HG03097 (cell line): ENCODE data around the gene PDIA2.

ENCODE experiments used
- ATAC-seq: cut with Tn5 transposase; IDR thresholded peaks from one replicate; pipeline ENCODE4 v1.9.1; 2021; ENCODE audit not compliant: unreplicated experiment, low FRiP score

The PDIA2 gene

DNA sequence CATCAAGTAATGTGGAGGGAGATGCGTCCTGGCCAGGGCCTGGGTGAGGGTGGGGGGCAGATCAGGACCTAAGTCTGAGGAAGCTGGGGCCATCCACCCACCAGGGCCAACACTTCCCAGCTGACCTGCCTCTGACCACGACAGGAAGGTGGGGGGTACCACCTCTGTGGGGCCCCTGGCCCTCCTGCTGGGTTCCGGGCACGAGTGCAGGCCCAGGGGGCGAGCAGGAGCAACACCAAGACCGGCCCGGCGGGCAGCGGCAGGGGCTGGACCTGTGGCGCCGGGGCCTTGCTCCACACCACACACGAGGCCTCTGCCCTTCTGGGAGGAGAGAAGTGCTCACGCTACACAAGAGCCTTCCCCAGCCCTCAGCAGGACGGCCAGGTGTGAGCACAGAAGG is 13.3 kb downstream of the PDIA2 start:
- no peak for ATAC-seq

DNA sequence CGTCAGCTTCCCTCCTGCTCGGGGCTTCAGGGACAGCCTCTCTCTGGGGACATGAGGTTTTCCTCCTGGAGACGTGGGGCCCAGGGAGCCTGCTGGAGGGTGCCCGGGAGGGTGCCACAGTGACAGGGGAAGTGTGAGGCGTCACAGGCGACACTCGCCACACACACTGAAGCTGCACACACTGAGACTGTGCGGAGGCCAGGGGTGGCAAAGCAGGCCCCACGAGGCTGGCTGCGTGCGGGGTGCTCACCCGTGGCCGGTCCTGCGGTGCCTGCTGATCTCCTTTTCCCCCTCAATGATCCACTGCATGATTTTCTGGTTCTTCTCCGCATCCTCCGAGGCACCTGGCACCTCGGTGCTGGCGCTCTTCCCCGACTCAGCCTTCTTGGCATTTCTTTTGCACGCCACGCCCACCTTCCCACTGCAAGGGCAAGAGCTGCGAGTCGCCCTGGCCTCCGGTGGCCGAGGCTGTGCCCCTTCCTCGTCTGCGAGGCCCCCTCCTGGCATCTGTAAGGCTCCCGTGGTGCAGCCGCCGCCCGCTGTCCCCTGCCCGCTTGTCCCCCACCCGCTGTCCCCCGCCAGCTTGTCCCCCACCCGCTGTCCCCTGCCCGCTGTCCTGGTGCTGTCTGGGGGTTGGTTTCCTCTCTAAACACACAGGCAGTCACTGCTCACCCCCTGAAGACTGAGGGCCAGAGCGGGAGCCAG is 14.0 kb downstream of the PDIA2 start:
- no peak for ATAC-seq

DNA sequence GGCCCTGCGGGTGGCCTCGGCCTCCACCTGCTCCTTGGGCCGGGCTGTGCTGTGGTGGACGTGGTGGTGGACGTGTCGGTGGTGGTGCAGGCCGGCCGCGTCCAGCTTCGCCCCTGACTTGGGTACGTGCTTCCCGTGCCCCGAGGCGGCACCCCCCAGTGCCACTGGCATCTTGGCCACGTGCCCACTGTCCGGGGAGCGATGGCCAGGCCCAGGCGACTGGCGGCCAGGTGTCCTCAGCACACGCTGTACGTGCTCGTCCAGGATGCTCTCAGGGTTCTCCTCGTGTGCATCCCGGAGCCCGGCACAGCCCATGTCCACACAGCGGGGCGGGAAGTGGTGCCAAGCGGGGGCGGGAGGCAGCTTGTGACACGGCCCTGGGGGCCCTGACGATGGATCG is 14.9 kb downstream of the PDIA2 start:
- no peak for ATAC-seq

DNA sequence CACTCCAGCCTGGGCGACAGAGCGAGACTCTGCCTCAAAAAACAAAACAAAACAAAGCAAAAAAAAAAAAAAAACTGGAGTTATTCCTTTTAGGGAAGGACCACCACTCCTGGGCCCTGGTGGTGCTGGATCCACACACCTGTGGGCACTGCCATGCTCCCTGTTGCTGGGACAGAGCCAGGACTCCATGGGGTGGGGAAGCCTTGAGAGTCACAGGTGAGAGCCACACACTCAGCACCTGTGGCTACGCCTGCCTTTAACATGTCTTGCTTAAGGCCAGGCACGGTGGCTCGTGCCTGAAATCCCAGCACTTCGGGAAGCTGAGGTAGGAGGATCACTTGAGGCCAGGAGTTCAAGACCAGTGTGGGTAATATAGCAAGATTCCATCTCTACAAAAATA is 18.3 kb downstream of the PDIA2 start:
- ATAC-seq: no peak

DNA sequence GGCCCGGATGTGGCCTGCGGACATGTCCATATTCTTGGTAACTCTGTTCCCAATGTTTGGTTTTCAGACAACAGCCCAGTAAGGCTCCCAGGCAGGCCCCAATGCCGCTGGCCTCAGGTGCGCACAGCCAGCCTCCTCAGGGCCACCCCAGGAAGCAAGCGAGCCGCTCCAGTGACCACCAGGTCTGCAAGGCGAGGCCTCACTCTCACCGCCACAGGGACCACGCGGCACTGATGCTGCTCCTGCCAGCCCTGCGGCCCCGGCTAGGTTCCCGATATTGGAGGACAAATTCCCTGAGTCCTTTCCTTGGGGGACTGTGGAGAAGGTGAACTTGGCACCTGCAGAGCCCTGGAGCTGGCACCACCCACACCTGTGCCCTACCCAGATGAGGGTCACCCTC is 19.0 kb downstream of the PDIA2 start:
- ATAC-seq: no peak

DNA sequence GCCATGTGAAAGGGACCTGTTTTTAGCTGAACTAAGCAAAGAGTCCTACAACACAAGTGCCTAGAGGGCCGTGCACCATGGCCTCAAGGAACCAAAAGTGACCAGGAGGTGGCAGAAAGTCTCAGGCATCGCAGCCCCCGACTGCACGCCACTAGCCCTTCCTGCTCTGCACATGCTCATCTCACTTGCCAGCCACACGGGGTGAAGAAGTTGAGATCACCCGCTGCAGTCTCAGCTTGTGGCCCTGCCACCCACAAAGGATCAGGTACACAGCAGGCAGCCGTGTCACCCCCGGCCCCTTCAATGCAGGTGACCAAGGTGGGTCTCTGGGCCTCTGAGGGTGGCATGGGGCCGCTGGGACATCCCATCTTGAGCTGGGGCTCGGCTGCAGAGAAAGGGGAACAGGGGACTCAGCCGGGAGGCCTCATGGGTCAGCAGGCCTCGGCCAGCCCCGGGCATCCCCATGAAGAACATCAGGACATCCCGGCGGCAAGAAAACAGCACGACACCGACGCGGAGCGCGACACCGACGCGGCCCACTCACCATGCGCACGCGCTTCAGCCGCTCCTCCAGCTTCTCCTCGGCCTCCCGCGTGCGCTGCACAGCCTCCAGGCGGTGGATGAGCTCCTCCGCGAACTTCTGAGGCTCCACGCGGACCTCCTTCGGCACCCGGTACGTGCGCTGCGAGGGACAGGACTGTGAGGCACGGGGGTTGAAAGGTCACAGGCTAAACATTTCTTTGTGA is 21.0 kb downstream of the PDIA2 start:
- no peak for ATAC-seq

DNA sequence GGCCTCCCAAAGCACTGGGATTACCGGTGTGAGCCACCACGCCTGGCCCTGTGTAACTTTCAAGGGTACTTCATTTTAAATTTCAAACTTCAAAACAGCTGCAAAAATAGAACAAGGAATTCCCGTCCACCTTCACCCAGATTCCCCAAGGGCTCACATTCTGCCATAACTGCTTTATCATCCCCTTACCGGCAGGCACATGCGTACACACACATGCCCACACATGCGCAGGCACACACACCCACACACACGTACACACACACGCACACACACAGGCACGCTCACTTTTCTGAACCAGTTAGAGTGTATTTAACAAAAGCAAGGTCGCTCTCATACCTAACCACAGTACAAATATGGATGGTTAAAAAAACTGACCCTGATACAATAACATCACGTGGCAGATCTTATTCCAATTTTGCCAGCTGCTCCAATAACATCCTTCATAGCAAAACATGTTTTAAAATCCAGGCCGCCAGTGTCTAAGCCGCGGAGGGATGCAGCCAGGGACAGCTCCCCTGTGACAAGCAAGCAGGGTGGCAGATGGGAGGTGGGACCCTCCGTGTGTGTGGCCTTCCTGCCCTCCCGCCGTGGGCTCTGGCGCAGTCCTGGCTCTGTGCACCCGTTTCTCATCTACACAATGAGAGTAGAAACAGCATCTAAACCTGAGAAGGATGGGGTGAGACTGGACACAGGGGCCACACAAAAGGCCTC is 23.1 kb downstream of the PDIA2 start:
- no peak for ATAC-seq

DNA sequence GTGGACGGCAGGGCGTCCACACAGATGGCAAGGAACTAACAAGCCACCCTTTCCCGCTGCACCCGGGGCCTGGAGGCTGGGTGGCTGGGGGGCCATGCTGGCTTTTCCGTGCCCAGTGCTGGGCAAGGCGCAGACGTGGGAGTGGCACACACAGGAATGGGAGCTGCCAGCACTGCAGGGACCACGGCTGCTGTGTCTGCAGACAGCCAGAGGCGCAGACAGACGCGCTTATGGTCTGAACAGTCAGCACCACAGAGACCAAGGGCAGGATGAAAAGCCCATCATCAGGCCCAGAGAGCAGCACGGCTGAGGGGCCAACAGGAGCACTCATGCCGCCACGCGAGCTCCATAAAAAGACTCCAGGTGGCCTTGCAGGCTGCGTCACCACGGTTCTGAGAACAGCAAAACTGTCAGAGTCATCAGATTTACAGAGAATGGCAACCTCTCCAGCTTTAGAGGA is 24.0 kb downstream of the PDIA2 start:
- no peak for ATAC-seq

DNA sequence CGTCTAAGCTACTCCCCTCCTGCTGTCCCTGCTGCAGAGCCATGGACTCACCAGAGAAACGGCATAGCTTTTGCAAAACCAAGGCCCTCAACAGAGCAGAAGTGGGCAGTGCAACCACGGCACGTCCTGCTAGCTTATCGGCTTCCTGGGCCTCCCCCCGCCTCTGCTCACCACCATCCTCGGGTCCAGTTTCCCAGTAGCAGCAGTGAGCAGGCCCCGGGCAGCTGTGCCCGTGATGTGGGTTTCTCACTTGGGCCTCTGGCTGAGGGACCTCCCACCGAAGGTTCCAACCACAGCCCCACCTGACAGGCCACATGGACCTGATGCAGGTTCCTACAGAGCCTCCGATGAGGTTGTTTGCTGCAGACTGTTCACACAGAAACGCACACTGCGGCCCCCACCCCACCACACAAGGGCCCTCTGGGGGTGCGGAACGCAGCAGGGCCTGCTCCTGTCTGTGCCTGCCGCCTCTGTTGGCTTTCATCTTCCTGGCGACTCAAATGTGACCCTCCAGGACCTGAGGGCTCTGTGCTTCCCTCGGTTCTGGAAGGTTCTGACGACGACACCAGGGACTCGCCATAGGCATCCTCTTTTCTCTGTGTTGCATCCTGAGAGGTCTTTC is 24.8 kb downstream of the PDIA2 start:
- ATAC-seq: no peak

DNA sequence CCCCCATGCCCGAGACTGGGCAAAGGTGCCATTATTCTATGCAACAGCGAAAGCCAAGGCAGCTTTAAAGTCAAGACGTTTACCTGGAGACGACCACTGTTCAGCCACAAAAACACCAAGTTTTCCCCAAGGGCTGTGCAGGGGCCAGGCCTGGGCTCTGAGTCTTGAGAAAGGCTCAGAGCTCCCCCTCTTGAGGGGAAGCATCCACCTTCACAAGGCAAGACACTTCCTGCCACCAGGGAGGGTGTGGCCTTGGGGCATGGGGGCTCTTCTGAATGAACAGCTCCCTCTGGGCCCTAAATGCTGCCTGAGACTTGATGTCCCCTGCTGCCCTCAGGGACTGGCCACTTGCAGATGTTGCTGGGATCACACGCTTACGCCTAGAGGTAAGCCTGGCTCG is 26.5 kb downstream of the PDIA2 start:
- no peak for ATAC-seq

DNA sequence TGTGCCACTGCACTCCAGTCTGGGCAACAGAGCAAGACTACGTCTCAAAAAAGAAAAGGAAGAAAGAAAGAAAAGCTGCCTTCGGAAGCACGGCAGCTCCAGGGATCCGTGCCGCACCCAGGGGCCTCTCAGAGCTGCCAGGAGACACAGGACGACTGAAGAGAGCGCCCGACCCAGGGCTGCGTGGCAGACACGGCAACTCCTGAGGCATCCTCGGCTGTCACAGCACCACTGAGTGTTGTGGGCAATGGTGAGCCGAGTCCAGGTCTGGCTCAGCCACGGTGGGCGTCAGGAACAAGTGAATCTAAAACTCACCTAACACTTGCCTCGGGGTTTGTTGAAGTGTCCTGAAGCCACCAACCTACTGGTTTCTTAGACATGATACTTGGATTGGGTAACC is 28.8 kb downstream of the PDIA2 start:
- no peak for ATAC-seq

DNA sequence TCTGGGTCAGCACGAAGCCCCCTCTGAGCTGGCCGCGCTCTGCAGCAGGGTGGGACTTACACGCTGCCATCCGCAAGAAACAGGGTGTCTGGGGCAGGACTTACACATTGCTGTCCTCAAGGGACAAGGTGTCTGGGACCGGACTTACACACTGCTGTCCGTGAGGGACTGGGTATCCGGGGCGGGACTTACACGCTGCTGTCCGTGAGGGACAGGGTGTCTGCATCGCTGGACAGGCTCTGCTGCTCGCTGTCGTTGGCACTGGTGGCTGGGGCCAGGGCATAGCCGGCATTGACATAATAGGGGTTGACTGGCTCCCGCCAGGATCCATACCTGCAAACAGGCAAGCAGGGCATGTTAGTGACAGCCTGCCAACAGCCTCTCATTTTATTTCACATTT is 31.4 kb downstream of the PDIA2 start:
- ATAC-seq: no peak

DNA sequence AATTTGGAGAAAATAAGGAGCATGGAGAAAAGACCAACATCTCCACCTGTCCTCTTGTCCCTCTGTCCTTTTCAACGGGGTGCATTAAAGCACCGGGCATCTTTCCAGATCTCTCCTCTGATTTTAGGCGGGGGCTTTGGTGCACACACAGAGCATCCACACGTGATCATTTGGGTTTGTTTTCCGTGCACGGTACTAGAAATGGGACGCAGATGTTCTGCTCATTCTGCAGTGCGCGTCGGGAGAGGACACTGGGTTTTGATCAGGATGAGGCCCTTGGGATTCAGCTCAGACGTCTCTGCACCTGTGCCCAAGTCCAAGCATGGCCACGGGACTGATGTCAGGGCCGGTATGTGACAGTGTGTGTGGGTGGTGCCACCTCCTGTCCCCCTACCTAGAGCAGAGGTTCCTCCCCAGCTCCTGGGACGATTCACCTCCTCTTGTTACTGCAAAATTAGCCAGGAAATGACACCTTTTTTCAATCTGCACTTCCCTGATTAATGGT is 31.9 kb downstream of the PDIA2 start:
- no peak for ATAC-seq

DNA sequence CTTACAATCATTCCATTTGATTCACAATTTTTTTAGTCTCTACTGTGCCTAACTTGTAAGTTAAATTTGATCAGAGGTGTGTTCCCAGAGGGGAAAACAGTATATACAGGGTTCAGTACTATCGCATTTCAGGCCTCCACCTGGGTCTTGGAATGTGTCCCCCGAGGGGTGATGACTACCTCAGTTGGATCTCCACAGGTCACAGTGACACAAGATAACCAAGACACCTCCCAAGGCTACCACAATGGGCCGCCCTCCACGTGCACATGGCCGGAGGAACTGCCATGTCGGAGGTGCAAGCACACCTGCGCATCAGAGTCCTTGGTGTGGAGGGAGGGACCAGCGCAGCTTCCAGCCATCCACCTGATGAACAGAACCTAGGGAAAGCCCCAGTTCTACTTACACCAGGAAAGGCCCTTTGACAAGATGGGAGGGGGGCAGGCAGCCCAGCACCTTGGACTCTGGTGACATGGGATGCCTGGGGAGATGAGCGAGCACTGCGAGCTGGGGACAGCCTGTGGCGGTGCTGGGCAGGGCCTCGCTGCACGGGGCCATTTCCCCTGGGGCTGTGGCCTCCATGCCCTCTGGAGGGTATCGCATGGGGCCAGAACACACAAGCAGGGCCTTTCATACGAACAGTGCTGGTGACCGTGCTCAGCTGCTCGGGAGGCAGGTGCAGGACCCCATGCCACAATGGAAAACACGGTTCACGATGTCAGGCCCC is 33.9 kb downstream of the PDIA2 start:
- ATAC-seq: no peak

DNA sequence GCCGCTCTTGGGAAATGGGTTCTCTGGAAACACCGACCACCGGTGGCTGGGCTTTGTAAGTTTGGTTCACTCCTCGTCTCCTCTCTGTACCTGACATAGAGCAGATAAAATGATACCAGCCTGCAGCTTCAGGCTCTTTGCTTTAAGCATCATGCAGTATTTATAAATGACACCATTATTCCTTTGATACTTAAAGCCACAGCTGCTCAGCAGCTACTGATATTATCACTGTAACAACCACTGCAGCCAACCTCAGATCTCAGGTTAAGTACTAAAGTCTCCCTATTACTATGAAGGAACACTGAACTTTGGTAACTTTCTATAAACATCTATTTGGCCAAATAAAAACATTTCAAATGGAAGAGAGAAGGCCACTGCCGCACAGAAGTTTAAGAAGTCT is 34.6 kb downstream of the PDIA2 start:
- ATAC-seq: no peak

DNA sequence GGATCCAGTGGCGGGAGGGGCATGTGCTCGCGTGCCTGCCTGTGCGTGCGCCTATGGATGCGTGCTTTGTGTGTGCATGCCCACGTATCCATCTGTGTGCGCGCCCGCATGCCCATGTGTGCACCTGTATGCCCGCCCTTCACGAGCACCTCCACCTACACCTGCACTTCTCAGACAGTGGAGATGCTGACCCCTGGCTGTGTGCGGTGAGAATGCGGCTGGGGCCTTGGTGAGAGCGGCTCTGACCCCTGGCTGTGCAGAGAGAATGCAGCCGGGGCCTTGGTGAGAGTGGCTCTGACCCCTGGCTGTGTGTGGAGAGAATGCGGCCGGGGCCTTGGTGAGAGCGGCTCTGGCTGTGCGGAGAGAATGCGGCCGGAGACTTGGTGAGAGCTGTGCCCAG is 35.7 kb downstream of the PDIA2 start:
- no peak for ATAC-seq

DNA sequence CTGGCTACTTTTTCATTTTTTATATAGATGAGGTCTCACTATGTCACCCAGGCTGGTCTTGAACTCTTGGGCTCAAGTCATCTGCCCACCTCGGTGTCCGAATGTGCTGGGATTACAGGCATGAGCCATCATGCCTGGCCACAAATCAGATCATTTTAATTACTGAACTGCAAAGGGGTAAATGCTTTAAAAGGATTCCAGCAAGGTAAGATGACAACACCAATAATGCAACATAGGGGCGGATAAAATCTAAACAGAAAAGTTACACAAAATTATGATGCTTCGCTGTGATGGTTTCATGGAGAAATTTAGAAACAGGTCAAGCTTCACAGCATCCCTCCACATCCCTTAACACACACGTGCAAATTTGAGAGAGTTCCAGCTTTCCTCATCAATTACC is 37.2 kb downstream of the PDIA2 start:
- ATAC-seq: no peak

DNA sequence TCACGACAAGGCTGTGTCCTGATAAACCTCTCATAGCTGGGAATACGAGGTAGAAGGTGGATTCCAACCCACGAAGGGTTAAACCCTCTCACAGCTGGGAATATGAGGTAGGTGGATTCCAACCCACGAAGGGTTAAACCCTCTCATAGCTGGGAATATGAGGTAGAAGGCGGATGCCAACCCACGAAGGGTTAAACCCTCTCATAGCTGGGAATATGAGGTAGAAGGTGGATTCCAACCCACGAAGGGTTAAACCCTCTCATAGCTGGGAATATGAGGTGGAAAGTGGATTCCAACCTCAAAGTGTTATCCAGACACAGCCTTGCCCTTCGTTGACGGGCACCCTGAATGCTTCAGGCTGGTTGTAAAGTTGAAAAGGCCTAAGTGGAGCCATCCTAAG is 38.6 kb downstream of the PDIA2 start:
- ATAC-seq: no peak

DNA sequence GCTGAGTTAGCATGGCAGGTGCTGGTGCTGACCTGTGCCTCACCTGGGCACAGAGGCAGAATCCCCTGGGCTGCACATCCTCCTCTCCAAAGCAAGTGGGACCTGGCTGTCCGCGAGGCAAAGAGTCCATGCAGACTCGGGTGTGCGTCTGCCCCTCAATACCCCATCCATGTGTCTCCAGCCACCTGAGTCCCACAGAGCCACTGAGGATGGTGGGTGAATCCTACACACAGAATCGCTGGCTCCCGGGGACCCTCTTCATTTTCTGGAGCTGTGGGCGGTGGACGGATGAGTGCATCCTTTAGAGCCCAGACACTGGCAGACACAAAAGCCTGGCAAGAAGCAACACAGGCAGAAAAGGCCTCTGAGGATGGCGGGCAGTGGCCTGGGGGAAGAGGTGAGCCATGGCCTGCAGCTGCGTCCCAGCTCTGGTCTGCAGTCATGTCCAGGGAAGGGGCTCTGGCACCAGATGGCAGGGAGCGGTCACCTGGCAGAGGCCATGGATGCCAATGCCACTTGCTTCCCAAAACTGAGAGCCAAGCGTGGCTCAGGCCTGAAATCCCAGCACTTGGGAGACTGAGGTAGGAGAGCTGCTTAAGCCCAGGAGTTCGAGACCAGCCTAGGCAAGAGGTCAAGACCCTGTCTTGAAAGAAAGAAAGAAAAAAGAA is 39.6 kb downstream of the PDIA2 start:
- no peak for ATAC-seq

DNA sequence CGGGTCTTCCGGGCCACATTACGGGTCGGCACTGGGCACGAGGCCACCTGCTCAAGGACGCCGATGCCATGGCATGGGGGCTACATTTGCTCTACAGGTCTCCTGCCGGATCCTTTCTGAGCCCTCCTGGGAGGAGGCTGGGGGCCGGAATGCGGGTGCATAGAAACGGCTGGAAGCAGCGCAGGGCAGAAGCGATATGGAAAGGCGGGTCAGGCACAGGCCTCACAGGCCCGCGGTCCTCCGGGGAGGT is 41.2 kb downstream of the PDIA2 start:
- ATAC-seq: no peak
